ENCODE results near the gene ECM1. TPM values are rescaled to one million over a fixed set of nuclear protein-coding genes. Genes with fewer than 3 reads are reported as not detected.

The ECM1 gene
- total and polyA plus RNA-seq, 2 experiments from 2014 or later: 0.74 to 1.1 TPM

GRCh38 chr1:150549496-150550221 lies 41.8 kb downstream of the ECM1 start (continued):
- no peak for TF ChIP-seq ZNF462 (CRISPR knock-in tag; IDR thresholded peaks at IDR 0.05)
- TF ChIP-seq NANOG (IDR thresholded peaks at IDR 0.05; ENCODE audit: borderline replicate concordance): no peak
- TF ChIP-seq ZNF114 (CRISPR knock-in tag; IDR thresholded peaks at IDR 0.05): no peak
- no peak for TF ChIP-seq CREB1 (CRISPR knock-in tag; IDR thresholded peaks at IDR 0.05; ENCODE audit: low read depth)
- TF ChIP-seq, protein P1, sequence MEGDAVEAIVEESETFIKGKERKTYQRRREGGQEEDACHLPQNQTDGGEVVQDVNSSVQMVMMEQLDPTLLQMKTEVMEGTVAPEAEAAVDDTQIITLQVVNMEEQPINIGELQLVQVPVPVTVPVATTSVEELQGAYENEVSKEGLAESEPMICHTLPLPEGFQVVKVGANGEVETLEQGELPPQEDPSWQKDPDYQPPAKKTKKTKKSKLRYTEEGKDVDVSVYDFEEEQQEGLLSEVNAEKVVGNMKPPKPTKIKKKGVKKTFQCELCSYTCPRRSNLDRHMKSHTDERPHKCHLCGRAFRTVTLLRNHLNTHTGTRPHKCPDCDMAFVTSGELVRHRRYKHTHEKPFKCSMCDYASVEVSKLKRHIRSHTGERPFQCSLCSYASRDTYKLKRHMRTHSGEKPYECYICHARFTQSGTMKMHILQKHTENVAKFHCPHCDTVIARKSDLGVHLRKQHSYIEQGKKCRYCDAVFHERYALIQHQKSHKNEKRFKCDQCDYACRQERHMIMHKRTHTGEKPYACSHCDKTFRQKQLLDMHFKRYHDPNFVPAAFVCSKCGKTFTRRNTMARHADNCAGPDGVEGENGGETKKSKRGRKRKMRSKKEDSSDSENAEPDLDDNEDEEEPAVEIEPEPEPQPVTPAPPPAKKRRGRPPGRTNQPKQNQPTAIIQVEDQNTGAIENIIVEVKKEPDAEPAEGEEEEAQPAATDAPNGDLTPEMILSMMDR (conservative IDR thresholded peaks at IDR 0.05; ENCODE audit: low read depth in 2 of 2): no peak; a peak in 1 of 4 replicates
- TF ChIP-seq EZH2phosphoT487 (IDR thresholded peaks at IDR 0.05; ENCODE audit: unreplicated experiment): no peak
